HepG2 (cell line): ENCODE results near the gene NDUFB3. TPM values are rescaled to one million over a fixed set of nuclear protein-coding genes. Genes with fewer than 3 reads are reported as not detected.

Source experiments
- ATF7 ChIP-seq, 2 experiments: fragments of 450-650 bp in 1 of 2; sonication (generic) in 1 of 2; formaldehyde crosslinking in 1 of 2; IDR thresholded peaks; 2 replicates each; pipeline versions ENCODE4 v1.4.0 to v1.6.1; 2016 to 2020; ENCODE audit warnings: antibody characterized with exemption in 1 of 2, mild to moderate bottlenecking in 1 of 2, missing genetic modification reagents in 1 of 2
- HMG20B ChIP-seq: conservative IDR thresholded peaks from 2 replicates; pipeline ENCODE4 v1.6.1; 2016; ENCODE audit warnings: missing genetic modification reagents, missing compliant biosample characterization
- HOXA9 ChIP-seq: sonication (generic); formaldehyde crosslinking; IDR thresholded peaks from 2 replicates; pipeline ENCODE4 v1.8.1; 2022; ENCODE audit warnings: missing genetic modification reagents, mild to moderate bottlenecking, moderate library complexity, borderline replicate concordance
- JUNB ChIP-seq: sonication (generic); formaldehyde crosslinking; IDR thresholded peaks from 2 replicates; pipeline ENCODE4 v1.8.0; 2022; ENCODE audit warnings: missing genetic modification reagents, mild to moderate bottlenecking, borderline replicate concordance
- MTA3 ChIP-seq: sonication (generic); formaldehyde crosslinking; IDR thresholded peaks from 2 replicates; pipeline ENCODE4 v1.4.0; 2020; ENCODE audit warnings: missing genetic modification reagents
- PRPF4 ChIP-seq: fragments of 200-400 bp; formaldehyde crosslinking; IDR thresholded peaks from 2 replicates; pipeline ENCODE4 v1.6.1; 2016; ENCODE audit warnings: low read length, low read depth; ENCODE audit not compliant: poor library complexity, severe bottlenecking
- RBM22 ChIP-seq: fragments of 200-400 bp; formaldehyde crosslinking; optimal IDR thresholded peaks from 2 replicates; pipeline ENCODE3; 2017; ENCODE audit warnings: mild to moderate bottlenecking, low read length, moderate library complexity
- SIX4 ChIP-seq: sonication (generic); formaldehyde crosslinking; IDR thresholded peaks from 2 replicates; pipeline ENCODE4 v1.4.0; 2020; ENCODE audit warnings: missing genetic modification reagents
- SOX6 ChIP-seq, 2 experiments: fragments of 450-650 bp in 1 of 2; sonication (generic) in 1 of 2; formaldehyde crosslinking in 1 of 2; IDR thresholded peaks; 2 replicates each; pipeline versions ENCODE4 v1.4.0 to v1.6.1; 2017 to 2020; ENCODE audit warnings: antibody characterized with exemption in 1 of 2, mild to moderate bottlenecking in 1 of 2, missing genetic modification reagents in 1 of 2
- SP5 ChIP-seq: IDR thresholded peaks from 2 replicates; pipeline ENCODE4 v1.6.1; 2016; ENCODE audit warnings: low read depth, borderline replicate concordance
- TEAD2 ChIP-seq: sonication (generic); formaldehyde crosslinking; IDR thresholded peaks from 2 replicates; pipeline ENCODE4 v1.9.0; 2021; ENCODE audit warnings: missing genetic modification reagents
- ZFP82 ChIP-seq: sonication (generic); formaldehyde crosslinking; IDR thresholded peaks from 2 replicates; pipeline ENCODE4 v1.5.1; 2020; ENCODE audit warnings: mild to moderate bottlenecking, missing genetic modification reagents, borderline replicate concordance
- ZNF776 ChIP-seq: sonication (generic); formaldehyde crosslinking; IDR thresholded peaks from 2 replicates; pipeline ENCODE4 v1.4.0; 2020; ENCODE audit warnings: mild to moderate bottlenecking, missing genetic modification reagents
- ZSCAN29 ChIP-seq: sonication (generic); formaldehyde crosslinking; conservative IDR thresholded peaks from 2 replicates; pipeline ENCODE4 v1.4.0; 2020; ENCODE audit warnings: mild to moderate bottlenecking, missing genetic modification reagents
- polyA plus RNA-seq, 8 experiments: library from polyadenylated mRNA; depleted of rRNA in 3 of 8; stranded (reverse) in 7 of 8; unstranded in 1 of 8; fragments of >200 nt; fragmentation: Illumina TruSeq in 4 of 8; extraction: Trizol in 4 of 8; gene quantifications; 2 replicates each; pipeline versions ENCODE4 v1.2.1 to v1.2.3, GENCODE V29; 2011 to 2016; ENCODE audit warnings: low read depth in 4 of 8, missing spikeins in 1 of 8, mixed read lengths in 1 of 8; ENCODE audit not compliant: insufficient read depth in 1 of 8
- total RNA-seq, 5 experiments: library from RNA; depleted of rRNA; stranded (reverse); fragments of >200 nt; fragmentation: Illumina TruSeq; extraction: Trizol; gene quantifications; 2 replicates each; pipeline ENCODE4 v1.2.3, GENCODE V29; 2016; ENCODE audit warnings: low read depth in 1 of 5
- TF ChIP-seq, protein P1 (sequence below): sonication (generic); formaldehyde crosslinking; IDR thresholded peaks from 2 replicates; pipeline ENCODE4 v1.4.0; 2020; ENCODE audit warnings: missing genetic modification reagents, borderline replicate concordance
- TF ChIP-seq, protein P2 (sequence below): sonication (generic); formaldehyde crosslinking; IDR thresholded peaks from 2 replicates; pipeline ENCODE4 v1.8.1; 2023; ENCODE audit warnings: mild to moderate bottlenecking, moderate library complexity, missing genetic modification reagents
- TF ChIP-seq, protein P3 (sequence below): sonication (generic); formaldehyde crosslinking; IDR thresholded peaks from 2 replicates; pipeline ENCODE4 v1.5.1; 2020; ENCODE audit warnings: mild to moderate bottlenecking, missing genetic modification reagents, moderate library complexity
- TF ChIP-seq, protein P4 (sequence below): sonication (generic); formaldehyde crosslinking; IDR thresholded peaks from 2 replicates; pipeline ENCODE4 v1.8.0; 2022; ENCODE audit warnings: missing genetic modification reagents, low read depth, mild to moderate bottlenecking, borderline replicate concordance
- TF ChIP-seq, protein P5 (sequence below): sonication (generic); formaldehyde crosslinking; IDR thresholded peaks from 2 replicates; pipeline ENCODE4 v1.4.0; 2020; ENCODE audit warnings: mild to moderate bottlenecking, missing genetic modification reagents

NDUFB3 gene
- total and polyA plus RNA-seq, 2 of the 13 experiments (the other 11 are each of a cell fraction or from before 2014, with no cell fraction given) = 50.7 to 159 TPM

DNA sequence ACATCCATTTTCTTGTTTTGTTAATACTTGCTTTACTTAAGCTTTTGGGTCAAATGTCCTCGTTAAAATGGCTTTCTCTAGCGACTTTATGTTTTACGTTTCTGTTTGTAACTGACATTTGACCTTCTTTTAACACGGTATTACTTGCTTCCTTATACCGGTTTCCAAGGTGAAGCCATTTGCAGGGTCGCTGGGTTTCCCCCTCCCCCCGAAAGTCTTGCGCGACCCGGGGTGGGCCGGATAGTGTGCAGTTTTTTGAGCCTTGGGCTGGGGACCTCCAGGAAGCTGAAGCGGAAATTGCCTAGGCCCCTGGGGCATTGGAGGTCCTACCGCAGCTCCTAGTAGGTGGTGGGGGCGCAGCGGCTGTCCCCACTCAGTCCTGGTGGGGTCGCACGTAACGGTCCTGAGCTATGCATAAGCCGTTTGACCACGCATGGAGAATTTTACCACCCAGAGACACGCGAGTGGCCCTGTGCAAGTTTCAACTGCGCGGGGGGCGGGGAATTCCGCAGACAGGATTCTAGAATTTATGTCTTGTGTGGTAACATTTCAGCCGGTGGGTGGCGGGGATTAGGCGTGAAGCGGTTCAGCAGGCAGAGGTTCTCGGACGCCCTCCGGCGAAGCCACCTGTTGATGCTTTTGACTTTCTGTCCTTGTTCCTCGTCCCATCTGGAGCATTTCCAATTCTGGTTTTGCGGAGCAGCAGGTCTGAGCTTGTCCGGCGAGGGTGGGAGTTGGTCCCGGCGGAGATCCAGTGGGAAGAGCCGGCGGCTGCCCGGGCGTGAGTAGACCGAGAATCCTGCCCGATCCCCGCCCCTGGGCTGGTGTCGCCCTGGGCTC is 46.5 kb downstream of the NDUFB3 start (continued):
- no peak for TF ChIP-seq MTA3 (CRISPR knock-in tag)
- TF ChIP-seq TEAD2 (CRISPR knock-in tag) = no peak
- TF ChIP-seq RBM22 = peak; percentile 90
- no peak for TF ChIP-seq SIX4
- TF ChIP-seq ZNF776 (CRISPR knock-in tag) = no peak; the same call in 1 of the 2 replicates
- TF ChIP-seq JUNB = no peak
- TF ChIP-seq, protein P1, sequence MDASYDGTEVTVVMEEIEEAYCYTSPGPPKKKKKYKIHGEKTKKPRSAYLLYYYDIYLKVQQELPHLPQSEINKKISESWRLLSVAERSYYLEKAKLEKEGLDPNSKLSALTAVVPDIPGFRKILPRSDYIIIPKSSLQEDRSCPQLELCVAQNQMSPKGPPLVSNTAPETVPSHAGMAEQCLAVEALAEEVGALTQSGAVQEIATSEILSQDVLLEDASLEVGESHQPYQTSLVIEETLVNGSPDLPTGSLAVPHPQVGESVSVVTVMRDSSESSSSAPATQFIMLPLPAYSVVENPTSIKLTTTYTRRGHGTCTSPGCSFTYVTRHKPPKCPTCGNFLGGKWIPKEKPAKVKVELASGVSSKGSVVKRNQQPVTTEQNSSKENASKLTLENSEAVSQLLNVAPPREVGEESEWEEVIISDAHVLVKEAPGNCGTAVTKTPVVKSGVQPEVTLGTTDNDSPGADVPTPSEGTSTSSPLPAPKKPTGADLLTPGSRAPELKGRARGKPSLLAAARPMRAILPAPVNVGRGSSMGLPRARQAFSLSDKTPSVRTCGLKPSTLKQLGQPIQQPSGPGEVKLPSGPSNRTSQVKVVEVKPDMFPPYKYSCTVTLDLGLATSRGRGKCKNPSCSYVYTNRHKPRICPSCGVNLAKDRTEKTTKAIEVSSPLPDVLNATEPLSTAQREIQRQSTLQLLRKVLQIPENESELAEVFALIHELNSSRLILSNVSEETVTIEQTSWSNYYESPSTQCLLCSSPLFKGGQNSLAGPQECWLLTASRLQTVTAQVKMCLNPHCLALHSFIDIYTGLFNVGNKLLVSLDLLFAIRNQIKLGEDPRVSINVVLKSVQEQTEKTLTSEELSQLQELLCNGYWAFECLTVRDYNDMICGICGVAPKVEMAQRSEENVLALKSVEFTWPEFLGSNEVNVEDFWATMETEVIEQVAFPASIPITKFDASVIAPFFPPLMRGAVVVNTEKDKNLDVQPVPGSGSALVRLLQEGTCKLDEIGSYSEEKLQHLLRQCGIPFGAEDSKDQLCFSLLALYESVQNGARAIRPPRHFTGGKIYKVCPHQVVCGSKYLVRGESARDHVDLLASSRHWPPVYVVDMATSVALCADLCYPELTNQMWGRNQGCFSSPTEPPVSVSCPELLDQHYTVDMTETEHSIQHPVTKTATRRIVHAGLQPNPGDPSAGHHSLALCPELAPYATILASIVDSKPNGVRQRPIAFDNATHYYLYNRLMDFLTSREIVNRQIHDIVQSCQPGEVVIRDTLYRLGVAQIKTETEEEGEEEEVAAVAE (CRISPR knock-in tag) = peak; percentile 47
- TF ChIP-seq ZFP82 (CRISPR knock-in tag) = no peak
- TF ChIP-seq PRPF4 = peak; percentile 20
- TF ChIP-seq HMG20B = peak; percentile 40; the same call in 1 of the 2 replicates
- TF ChIP-seq, protein P2, sequence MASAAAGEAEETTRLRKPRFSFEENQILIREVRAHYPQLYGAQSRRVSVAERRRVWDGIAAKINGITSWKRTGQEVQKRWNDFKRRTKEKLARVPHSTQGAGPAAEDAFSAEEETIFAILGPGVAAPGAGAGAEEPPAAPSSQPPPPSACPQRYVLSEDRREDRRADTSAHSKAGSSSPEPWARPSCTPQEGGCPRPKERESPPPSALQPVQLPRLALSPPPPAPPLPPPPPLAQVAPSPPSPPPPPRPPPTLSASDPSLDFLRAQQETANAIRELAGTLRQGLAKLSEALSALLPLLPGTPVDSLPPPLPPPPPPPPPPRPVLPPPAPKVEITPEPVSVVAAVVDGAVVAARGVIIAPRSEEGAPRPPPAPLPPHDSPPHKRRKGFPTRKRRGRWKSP (CRISPR knock-in tag) = peak; percentile 80
- TF ChIP-seq, protein P3, sequence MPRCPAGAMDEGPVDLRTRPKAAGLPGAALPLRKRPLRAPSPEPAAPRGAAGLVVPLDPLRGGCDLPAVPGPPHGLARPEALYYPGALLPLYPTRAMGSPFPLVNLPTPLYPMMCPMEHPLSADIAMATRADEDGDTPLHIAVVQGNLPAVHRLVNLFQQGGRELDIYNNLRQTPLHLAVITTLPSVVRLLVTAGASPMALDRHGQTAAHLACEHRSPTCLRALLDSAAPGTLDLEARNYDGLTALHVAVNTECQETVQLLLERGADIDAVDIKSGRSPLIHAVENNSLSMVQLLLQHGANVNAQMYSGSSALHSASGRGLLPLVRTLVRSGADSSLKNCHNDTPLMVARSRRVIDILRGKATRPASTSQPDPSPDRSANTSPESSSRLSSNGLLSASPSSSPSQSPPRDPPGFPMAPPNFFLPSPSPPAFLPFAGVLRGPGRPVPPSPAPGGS (CRISPR knock-in tag) = no peak; the same call in none of the 2 replicates
- peak; percentile 76; the same call in 1 of the 2 replicates for TF ChIP-seq SP5 (CRISPR knock-in tag)
- TF ChIP-seq, protein P4, sequence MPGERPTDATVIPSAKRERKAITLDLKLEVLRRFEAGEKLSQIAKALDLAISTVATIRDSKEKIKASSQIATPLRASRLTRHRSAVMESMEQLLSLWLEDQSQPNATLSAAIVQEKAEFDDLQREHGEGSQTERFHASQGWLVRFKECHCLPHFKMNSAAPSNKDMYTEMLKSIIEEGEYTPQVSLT (CRISPR knock-in tag) = no peak
- TF ChIP-seq HOXA9 (CRISPR knock-in tag) = no peak
- TF ChIP-seq, protein P5, sequence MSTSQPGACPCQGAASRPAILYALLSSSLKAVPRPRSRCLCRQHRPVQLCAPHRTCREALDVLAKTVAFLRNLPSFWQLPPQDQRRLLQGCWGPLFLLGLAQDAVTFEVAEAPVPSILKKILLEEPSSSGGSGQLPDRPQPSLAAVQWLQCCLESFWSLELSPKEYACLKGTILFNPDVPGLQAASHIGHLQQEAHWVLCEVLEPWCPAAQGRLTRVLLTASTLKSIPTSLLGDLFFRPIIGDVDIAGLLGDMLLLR (CRISPR knock-in tag) = peak; percentile 93
- peak; percentile 97 for TF ChIP-seq ZSCAN29 (CRISPR knock-in tag)
- TF ChIP-seq ATF7 (IDR thresholded peaks at IDR 0.05) = no peak
- TF ChIP-seq ATF7 (CRISPR knock-in tag; IDR thresholded peaks at IDR 0.05) = peak; percentile 87
- no peak for TF ChIP-seq SOX6 (IDR thresholded peaks at IDR 0.05)
- peak; percentile 85 for TF ChIP-seq SOX6 (CRISPR knock-in tag; IDR thresholded peaks at IDR 0.05)
